AML-193 (cell line): Measurements from ENCODE around the gene CAP1.
"Not testable (repeated sequence)": the region's sequence is repeated elsewhere in the genome, so short reads cannot be mapped to it uniquely, and the experiment has no call there.

ENCODE experiments used
- DNase-seq, 2 experiments: peaks; one replicate each; lab custom pipeline; 2025; lab: John Stamatoyannopoulos, UW

The CAP1 gene

DNA sequence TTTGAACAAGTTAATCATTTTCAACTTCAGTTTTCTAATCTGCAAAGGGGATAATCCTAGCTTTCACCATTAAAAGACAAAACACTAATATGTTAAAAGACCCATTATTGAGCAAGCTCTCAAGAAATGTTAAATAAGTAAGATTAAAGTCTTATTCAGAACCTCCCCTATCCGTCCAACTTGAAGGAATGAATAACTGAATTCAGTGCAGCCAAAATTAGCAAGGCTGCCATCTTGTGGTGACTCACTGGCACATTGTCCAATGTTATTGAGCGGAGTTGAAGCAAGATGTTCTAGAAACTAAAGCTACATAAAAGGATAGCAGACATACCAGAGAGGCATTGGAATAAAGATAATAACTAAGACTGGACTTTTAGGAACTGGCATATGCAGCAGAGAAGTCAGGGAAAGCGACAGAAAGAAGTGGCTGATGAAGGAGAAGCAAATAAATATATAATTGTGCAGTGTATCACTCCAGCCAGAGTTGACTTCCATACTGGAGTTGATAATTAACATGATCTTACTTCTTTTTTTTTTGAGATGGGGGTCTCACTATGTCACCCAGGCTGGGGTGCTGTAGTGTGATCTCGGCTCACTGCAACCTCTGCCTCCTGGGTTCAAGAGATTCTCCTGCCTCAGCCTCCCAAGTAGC lies 8.2 kb upstream of the CAP1 start:
- DNase-seq = peak; percentile 50 to 69

DNA sequence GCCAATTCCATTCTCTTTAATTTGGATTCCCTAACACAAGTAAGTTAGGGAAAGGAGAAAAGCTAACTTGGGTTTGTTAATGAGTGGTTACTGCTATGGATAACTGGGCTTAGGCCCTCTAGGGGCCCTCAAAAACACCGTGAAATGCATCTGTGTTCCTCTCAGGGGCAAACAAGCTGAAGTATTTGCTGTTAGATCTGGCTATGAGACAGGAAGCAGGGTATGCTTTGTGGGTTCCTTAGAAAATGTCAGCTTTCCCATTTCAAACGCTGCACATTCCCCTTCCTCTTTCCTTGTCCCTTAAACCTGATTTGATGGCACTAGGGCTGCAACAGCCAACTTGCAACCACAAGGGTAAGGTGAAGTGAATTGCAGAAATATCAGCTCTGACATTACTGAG lies 5.7 kb upstream of the CAP1 start:
- peak; percentile 46 to 53 for DNase-seq

DNA sequence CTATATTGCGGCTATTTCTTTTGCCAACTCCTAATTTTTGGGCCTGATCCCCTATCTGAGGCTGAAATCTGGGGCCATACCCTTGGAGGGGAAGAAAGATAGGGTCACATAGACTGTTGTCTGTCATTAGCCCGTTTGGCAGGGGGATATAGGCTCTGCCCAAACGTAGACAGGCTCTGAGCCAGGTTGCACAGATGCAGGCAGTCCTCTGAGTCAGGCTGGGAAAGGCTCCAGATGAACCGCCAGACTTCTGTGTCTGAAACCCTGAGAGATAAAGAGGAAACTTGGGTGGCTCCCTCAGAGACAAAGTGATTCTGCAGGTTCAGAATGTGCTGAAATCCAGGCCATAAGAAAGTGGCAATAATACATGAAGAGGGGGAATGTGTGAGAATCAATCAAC lies 4.0 kb upstream of the CAP1 start:
- DNase-seq = peak; percentile 53 to 56

DNA sequence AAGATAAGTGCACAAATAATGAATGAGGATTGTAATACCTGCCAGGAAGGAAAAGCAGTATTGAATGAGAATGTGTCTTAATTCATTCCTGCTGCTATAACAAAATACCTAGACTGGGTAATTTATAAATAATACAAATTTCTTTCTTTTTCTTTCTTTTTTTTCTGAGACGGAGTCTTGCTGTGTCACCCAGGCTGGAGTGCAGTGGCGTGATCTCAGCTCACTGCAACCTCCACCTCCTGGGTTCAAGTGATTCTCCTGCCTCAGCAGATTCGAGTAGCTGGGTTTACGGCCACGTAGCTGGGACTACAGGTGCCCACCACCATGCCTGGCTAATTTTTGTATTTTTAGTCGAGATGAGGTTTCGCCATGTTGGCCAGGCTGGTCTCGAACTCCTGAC lies 3.3 kb upstream of the CAP1 start:
- DNase-seq = not testable (repeated sequence)

DNA sequence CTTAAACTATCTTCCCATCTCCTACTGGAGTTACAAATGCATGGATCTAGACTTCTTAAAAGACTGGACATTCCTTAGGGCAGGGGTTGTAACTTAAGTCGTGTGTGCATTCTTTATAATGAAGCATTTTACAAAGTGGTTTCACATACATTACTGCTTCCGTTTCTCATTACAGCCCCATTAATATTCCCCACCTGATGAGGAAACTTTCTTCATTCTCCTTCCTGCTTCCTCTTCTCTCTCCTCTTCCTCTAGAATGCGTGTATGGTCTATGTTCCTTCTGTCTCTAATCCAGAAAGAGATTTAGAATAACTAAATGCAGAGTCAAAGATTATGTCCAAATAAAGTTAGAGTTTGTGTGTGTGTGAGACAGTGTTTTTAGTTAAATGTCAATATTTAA lies 1.8 kb upstream of the CAP1 start:
- DNase-seq = peak; percentile 18 to 25

DNA sequence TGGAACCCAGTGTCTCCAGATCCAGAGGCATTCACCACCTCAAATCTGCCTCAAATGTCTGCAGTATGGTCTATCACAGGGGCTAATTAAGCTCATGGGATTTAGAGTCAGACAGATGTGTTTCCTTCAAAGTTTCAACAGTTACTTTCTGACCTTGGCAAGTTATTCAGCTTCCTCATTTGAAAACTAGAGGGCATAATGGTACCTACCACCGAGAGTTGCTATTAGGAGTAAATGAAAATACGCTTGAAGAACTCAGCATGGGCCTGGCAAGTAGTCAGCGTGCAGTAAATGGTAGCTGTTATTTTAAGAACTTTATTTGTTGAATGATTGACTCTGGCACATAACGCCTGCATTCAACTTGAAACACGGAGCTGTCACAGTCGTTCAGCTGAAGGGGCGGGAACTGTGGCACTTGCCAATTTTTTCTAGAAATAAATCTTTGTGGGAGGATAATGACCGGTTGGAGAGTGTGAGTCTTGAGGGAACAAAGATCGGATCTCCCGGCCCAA lies 1.2 kb upstream of the CAP1 start:
- peak; percentile 78 to 79 for DNase-seq

DNA sequence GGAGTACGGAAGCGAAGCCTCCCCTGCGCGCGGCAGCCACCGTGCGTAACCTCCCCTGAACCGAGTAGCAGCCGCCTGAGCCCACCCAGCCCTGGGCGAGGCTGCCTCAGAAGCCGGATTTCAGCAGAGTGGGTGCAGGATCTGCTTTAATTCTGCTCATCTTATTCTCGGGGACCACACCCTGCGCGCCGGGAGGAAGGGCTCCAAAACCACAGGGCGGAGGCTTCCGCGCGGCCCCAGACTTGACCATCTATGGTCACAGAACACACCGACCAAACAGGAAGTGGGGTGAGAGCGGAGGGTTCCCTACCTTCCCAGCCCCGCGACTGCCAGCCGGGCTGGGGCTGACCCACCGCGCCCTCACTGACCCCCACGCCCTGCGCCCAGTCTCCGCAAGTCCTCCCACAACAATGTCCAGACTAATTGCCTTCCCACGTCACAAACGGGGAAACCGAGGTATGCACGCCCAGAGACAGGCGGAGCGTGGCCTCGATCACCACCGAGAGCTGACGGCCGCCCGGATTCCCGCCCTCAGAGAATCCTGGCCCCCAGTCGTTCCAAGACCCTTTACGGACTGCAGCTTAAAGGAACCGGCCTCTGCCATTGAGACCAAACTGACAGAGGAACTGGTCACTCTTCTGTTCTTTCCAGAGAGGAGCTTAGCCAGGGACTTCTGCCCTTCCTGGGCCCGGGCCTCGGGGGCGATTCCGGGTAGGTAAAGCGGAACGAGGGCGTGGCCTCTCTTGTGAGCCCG lies 595 bp upstream of the CAP1 start:
- DNase-seq = peak; percentile 80 to 81

DNA sequence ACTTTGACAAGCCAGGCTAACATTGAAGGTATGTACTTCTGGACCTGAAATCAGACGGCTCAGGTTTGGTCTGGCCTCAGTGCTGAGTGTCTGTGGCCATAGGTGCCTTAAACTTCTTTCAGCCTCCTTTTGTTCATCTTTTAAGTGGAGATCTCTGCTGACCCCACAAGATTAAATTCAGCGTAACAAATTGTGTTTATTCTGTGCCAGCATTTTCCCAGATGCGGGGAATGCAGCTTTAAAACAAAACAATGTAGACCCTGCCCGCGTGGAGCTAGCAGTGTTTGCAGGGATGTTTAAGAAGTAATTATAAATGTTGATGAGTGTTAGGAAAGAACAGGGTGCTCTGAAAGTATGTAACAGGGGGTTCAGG lies 923 bp downstream of the CAP1 start:
- DNase-seq = no peak

DNA sequence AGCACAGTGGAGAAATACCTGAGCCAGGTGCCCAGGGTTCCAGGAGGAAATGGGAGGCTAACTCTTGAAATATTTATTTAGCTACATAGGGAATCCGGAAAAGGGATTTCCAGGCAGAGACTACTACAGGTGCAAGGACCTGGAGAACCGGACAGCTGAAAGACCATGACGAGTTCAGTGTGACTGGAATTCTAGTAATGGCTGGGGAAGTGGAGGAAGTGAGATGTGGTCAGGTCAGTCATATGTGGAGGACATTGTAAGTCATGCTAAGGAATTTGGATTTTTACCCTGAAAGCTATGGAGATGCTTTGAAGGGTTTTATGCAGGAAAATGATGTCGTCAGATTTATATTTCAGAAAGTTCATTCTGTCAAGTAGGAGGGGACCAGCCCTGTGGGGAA lies 1.8 kb downstream of the CAP1 start:
- no peak for DNase-seq

DNA sequence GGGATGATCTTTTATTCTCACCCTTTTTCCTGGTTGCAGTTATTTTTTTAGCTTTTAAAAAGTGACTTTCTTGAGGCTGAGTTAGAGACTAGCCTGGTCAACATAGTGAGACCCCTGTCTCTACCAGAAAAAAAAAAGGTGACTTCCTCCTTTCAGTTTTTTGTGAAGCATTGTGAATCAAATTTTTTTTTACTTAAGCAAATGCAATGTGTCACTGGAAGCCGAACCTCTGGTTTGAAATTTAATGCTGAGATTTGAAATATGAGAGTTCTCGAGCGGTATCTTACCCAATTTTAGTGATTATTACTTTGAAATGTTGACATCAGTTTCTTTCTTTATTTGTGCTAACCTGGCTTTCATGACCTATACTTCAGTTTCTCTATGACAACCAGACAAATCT lies 3.6 kb downstream of the CAP1 start:
- no peak for DNase-seq

DNA sequence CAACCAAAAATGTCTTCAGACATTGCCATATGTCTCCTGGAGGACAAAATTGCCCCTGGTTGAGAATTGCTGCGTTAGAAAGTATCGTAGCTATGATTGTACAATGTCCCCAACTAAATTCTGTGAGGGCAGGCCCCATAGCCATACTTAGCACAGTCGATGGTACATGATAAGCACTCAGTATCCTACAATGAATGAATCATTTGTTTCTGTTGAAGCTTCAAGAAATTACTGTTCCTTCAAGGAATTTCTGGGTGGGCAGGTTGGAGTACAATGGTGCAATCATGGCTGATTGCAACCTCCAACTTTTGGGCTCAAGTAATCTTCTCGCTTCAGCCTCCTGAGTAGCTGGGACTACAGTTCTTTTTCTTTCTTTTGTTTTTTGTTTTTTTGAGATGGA lies 4.7 kb downstream of the CAP1 start:
- no peak for DNase-seq

DNA sequence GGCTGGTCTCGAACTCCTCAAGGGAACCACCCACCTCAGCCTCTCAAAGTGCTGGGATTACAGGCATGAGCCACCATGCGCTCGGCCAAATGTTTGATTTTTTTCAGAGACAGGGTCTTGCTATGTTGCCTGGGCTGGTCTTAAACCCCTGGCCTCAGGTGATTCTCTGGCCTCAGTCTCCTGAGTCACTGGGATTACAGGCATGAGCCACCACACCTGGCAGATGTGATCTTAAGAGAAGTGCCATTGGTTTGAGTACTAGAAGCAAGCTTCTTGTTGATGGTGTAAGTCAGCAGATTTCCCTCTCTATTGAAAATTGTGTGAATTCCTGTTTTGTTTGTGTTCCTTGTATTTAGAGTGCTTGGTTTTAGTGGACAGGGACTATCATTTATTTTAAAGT lies 5.2 kb downstream of the CAP1 start:
- no peak for DNase-seq

DNA sequence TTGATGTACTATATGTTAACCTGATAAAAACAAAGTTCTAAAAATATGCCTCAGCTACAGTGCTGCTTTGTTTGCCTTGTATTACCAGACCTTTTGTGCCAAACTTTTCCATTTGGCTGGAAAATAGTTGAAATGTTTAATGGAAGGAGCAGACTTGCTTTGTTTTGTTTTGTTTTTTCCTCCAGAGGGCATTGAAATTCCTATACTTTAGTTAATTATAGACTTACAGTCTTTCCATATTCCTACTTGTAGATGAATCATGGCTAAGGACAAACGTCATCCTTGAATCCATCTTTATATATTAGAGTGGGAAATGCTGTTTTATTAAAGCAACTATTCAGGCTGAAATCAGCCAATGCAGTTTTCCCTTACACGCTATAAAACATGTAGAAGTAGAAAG lies 6.7 kb downstream of the CAP1 start:
- DNase-seq = no peak

DNA sequence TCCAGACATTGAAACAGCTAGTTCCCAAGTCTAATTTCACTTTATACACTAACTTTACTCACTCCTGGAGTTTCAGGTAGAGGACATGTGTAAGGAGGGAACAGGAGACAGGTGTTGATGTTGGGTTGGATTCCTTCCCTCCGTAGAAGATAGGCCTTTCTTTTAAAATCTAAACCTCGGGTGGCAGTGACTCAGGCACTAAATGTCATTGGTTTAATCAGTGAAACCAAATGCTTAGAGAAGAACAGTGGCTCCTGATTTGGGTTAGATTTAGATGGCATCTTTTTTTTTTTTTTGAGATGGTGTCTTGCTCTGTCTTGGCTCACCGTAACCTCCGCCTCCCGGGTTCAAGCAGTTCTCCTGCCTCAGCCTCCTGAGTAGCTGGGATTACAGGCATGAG lies 7.2 kb downstream of the CAP1 start:
- DNase-seq = no peak

DNA sequence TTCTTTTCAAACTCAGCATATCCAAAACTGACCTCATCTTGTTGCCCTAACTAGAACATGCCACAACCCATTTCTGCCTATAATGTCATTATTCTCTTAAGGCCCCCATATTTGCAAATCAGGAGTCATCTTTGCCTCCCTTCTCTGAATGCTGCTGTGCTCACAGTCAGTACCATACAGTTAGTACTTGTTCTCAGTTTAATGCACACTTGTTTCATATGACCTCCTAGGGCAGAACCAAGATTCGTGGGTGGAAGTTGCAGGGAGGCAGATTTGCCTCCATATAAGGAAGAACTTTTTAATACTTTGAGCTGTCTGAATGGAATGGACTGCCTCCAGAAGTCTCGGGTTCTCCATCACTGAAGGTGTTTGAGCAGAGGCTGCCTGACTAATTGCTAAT lies 9.2 kb downstream of the CAP1 start:
- DNase-seq = no peak

DNA sequence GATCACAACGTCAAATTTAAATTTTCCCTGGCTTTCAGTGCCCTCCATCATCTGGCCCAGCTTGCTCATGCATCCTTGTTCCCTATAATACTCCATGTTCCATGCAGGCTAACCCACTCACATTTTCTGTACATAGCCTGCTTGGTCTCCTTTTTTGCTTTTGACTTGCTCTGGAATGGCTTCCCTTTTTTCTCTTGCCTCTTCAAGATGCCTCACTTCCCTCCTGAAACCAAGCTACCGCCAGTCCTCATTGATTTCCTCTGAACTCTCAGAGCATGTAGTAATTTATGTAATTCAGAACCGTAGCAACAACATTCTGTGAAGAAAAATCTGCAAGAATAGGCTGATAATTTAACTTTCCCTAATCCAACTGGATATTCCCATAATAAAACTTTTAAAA lies 10.3 kb downstream of the CAP1 start:
- peak; percentile 38 to 39 for DNase-seq

DNA sequence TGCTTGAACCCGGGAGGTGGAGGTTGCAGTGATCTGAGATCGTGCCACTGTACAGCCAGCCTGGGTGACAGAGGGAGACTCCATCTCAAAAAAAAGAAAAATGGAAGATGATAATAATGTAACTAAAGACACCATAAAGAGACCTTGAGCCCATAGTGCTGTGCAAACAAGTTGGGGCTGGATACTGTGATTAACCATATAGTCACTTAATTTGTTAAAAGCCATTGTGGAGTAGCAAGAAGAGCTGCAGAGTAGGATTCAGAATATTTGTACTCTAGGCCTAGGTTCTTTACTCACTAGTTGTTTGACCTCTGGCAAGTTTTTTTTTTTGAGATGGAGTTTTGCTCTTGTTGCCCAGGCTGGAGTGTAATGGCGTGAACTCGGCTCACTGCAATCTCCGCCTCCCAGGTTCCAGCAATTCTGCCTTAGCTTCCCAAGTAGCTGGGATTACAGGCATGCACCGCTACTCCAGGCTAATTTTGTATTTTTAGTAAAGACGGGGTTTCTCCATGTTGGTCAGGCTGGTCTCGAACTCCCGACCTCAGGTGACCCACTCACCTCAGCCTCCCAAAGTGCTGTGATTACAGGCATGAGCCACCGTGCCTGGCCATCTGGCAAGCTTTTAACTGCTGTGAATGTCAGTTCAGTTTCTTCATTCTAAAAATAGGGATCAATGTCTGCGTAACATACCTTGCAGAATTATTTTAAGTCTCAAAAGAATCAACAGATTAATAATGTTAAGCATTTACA lies 12.8 kb downstream of the CAP1 start:
- DNase-seq = no peak

DNA sequence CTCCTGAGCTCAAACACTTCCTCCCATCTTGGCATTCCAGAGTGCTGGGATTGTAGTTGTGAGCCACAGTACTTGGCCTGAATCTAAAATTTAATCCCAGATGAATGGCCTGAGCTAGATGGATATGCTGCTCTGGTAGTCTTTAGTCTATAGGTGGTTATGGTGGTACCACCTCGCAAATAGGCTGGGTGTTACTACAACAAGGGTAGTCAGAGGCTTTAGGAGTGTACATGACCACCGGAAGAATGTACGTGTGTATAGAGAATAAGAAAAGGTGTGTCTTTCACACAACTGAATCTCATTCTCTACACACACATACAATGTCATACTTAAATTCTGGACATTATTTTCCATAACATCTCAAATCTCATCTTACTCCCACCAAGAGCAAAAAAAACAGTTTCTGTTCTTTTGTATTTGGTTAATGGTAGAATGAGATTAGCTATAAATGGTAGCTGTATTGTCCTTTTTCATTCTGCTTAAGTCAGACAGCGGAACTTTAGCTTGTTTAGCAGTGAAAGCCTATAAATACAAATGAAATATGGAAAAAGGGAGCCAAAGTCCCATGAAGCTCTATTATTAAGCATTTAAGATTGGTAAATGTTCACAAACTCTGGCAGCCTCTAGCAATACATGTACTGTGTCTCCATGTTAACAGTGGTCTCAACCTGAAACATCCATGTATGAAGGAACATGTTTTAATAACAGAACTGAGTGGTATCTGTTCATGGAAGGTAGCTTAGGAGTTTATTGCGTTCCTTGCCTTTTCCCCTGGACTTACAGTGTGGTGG lies 16.2 kb downstream of the CAP1 start:
- DNase-seq = no peak

DNA sequence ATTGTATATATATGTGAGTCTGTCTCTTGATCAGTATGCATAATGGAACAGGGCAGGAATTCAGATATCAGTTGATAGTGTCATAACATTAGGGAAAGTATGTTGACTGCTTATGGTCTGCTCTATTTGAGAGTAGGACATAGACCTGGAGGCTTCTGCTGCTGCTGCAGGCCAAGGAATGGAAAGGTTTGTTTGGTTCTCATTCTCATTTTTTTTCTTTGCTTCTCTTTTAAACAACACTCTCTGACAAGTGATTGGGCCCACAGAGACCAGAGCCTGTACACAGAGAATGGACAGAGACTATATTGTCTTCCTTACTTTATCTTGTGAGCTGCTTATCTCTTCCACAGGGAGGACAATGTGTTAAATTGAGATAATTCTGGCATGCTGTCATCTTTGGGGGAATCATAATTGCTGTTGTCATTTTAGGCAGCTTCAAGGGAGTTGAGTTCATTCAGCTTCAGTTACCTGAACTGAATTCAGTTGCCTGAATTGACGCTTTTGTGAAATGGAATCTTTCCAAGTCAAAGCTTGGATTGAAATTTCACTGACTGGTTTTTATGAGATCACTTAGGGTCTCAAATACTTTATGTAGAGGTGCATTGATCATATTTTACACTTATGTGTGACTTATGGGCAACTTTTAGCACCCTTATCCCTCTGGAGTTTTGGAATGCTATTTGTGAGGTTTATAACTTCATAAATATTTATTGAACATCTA lies 16.9 kb downstream of the CAP1 start:
- no peak for DNase-seq

DNA sequence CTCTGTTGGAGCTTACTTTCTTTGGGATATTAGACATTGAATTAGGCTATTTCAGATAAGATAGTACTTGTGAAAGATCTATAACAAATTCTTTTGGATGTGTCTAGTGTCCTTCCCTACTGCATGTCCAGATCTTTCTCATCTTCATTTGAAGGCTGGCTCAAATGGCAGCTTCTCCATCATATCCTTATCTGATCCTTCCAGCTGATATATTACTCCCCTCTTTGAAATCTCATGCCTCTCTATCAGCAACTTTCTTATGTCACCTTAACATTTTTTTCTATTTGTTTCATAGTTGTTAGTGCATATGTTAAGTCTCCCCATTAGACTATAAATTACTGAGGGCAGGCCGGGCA lies 17.5 kb downstream of the CAP1 start:
- DNase-seq = no peak

DNA sequence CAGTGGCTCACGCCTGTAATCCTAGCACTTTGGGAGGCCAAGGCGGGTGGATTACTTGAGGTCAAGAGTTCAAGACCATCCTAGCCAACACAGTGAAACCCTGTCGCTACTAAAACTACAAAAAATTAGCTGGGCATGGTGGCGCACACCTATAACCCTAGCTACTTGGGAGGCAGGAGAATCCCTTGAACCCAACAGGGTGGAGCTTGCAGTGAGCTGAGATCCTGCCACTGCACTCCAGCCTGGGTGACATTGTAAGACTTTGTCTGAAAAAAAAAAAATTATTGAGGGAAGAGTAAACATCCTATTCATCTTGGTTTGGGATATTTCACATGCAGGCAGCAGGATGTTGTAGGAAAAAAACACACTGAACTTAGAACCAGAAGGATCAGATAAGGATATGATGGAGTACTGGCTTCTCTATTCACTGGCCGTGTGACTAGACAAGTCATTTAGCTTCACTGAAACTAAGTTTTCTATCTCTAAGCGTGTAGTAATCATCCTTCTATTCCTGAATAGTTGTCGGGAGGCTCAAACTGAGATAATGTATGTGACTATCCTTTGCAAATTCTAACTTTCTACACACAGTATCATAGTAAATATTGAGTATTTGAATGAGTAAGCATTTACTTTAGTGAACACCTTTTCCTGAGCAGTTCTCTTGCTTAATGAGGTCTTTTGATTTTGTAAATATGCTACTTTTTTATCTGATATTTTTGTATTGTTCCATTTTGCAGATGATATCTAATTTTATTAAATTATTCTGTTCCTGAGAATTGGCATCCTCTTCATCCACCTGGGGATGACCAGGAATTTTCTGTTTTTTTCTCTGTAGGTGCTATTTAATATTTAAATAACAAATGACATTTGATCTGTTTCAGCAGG lies 18.2 kb downstream of the CAP1 start:
- no peak for DNase-seq
